ENCODE measurements around the gene MED15.

- TF ChIP-seq POLR2AphosphoS5 (IDR thresholded peaks at IDR 0.05; ENCODE audit: low read depth): no peak
- TF ChIP-seq CTCF (conservative IDR thresholded peaks at IDR 0.05; ENCODE audit: low read depth in 2 of 2): no peak
- no peak for TF ChIP-seq NANOG (IDR thresholded peaks at IDR 0.05; ENCODE audit: borderline replicate concordance)
- TF ChIP-seq EZH2phosphoT487 (IDR thresholded peaks at IDR 0.05; ENCODE audit: unreplicated experiment): no peak
- TF ChIP-seq REST (IDR thresholded peaks at IDR 0.05; ENCODE audit: unreplicated experiment): no peak
- no peak for TF ChIP-seq EZH2 (IDR thresholded peaks at IDR 0.05; ENCODE audit: low read depth, unreplicated experiment)
- no peak for TF ChIP-seq ZNF462 (CRISPR knock-in tag; IDR thresholded peaks at IDR 0.05)
- no peak for TF ChIP-seq CREB1 (CRISPR knock-in tag; IDR thresholded peaks at IDR 0.05; ENCODE audit: low read depth)
- TF ChIP-seq ZNF331 (CRISPR knock-in tag; IDR thresholded peaks at IDR 0.05; ENCODE audit: low read depth): no peak
- TF ChIP-seq ETS1 (IDR thresholded peaks at IDR 0.05): no peak
- no peak for TF ChIP-seq ZNF114 (CRISPR knock-in tag; IDR thresholded peaks at IDR 0.05)
- TF ChIP-seq STAT1 (IDR thresholded peaks at IDR 0.05; ENCODE audit: unreplicated experiment): no peak
- TF ChIP-seq JUNB (IDR thresholded peaks at IDR 0.05; ENCODE audit: unreplicated experiment): no peak
Measured at GRCh38 chr22:20595461-20595860, 88.1 kb downstream of the MED15 start.
